Measurements from ENCODE around the gene ONECUT1.
A peak's percentile ranks its signal among the peaks of the same experiment; 100 is the strongest.

Gene ONECUT1

DNA sequence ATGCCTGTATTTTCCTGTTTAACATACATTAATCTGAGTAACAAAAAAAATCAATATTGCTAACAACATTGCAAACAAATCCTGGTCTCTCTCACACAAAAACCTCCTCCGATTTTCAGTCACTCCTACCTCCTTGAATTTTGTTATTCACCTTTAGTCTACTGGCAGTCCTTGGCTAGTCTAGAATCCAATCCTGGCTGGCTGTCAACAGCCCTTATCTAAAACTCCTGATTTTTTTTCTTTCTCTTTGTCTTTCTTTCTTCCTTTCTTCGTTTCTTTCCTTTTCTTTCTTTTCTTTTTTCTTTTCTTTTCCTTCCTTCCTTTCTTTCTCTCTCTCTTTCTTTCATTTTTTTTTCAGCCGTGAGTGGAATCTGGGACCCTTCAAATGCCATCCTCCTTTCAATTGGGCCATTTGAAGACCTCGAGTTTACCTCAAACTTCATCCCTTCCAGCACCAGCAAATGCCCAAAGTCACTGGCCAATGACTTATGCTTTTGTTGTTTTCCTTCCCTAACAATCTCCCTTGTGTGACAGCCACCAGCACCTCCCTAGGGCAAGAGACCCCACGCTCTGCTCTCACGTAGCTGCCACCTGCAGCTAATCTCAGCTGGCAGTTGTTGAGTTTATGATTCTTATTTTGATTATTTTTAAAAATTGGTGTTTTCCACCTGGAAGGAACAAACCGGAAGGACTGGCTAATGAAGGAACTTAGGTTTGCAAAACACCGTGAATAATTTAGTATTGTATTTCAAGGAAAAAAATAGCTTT, 6.8 kb upstream of the ONECUT1 start:
- DNase-seq (ENCODE audit: low read depth), result no peak

DNA sequence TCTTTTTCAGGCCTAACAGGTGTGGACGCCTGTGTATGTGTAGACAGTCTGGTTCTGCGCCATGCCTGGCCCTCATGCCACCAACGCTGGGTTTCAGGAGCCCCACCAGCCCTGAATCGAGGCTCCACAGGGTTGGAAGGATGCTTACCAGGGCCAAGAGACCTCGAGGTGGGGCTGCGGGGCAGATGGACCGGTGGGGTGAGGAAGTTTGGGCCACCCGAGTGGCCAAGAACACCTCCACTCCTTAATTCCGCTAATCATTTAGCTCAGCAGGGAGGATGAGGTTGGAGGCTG, 6.0 kb upstream of the ONECUT1 start:
- DNase-seq (ENCODE audit: low read depth), result no peak

GRCh38 chr15:52795464-52796227, 5.5 kb upstream of the ONECUT1 start:
- DNase-seq (ENCODE audit: low read depth), result no peak

- no peak for DNase-seq (ENCODE audit: low read depth)
These were observed 4.7 kb upstream of the ONECUT1 start for GRCh38 chr15:52794665-52795463.

DNA sequence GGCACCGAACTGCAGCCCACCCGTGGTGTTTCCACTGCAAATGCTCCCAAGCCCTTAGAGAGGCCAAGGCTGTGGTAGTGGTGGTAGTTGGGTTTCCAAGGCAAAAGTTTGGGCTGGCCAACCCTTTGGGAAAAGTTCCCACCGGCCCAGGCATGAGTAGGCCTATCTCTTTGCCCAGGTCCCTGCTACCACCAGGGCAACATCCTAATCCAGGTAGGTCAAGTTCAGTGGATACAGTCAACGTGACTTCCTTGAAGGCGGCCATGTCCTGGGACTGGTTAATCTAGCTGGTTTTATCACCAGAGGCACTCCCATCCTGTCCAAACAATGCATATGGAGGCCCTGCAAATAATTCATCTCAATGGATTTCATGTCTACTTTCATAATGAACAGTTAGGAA, 1.6 kb upstream of the ONECUT1 start:
- no peak for DNase-seq (ENCODE audit: low read depth)

DNA sequence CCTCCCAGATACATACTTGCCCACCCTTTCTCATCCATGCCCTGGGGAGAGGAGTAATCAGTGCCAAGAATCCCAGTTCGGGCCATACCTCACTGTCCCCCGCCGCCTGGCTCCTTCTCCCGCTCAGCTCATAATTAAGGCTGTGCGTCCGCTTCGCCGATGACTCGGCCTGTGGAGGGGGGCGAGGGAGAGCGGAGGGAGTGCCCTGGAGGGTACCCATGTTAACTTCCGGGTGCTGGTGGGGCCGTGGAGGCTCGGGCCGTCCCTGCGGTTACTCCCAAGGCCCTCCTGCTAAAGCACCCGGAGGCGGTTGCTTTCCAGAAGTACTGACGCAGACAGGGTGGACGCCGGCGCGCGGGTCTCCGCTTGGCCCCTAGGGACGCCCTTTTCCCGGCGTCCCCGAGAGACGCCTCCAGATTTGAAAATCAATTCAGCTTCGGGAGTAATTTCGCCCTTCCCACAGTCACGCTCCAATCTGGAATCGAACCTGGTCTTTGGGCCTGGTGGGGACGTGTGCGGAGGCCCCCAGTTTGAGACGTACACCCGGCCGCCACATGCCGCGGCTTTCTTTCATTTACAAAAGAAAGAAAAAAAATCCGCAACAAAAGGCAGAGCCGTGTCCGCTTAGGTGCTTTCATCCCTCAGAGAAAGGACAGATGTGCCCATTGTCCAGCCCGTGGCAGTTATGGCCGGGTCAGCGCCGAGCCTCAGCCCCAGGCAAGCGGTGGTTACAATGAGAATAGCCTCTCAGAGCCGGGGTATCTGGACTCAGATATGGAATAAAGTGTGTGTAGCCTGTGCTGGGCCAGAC, 1.0 kb upstream of the ONECUT1 start:
- DNase-seq (ENCODE audit: low read depth), result peak; percentile 19

DNA sequence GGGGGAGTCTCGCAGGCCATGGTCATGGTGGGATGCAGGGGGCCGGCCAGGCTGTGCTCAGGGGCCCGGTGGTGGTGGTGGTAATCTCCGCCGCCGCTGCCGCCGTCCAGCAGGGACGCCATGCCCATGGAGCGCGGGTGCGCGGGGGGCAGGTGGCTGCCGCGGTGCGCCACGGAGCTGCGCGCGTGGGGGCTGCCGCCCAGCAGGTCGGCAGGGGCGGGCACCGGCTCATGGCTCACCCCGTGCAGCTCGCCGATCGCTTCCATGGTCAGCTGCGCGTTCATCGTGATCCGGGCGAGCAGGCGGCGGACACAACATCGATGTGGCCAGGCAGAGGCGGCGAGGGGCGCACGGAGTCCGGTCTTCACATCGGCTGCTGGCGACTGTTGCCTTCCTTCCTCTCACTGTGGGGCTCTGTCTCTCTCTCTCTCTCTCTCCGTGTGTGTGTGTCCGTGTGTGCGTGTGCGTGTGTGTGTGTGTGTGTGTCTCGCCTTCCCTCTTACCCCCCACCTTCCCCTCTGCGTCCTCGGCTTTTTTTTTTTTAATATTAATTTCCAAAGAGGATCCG, 451 bp downstream of the ONECUT1 start:
- peak; percentile 14 for DNase-seq (ENCODE audit: low read depth)

DNA sequence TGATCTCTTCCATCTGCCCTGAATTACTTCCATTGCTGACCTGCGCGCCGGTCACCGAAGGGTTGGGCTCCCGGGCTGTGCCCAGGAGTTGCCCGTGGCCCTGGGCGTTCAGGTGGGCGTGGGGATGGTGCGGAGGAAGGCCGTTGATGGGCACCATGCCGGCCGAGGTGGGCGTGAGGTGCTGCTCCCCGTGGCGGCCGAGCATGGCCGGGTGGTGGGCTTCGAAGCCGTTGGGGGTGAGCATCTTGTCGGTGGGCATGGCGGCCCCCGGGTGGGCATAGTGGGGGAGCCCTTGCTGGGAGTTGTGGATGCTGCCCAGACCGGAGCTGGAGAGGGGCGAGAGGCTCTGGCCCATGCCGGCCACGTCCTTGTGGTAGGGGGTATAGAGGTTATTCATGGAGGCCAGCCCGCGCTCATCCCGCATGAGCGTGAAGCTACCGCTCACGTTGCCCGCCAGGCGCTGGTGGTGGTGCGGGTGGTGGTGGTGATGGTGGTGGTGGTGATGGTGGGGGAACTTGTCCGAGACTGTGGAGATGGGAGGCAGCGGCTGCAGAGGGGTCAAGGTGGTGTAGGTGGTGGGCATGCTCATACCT, 1.0 kb downstream of the ONECUT1 start:
- no peak for DNase-seq (ENCODE audit: low read depth)

GRCh38 chr15:52788099-52788986, 1.8 kb downstream of the ONECUT1 start:
- DNase-seq (ENCODE audit: low read depth), result no peak

GRCh38 chr15:52787549-52788098, 2.5 kb downstream of the ONECUT1 start:
- DNase-seq (ENCODE audit: low read depth), result no peak

- DNase-seq (ENCODE audit: low read depth), result no peak
These were observed 3.0 kb downstream of the ONECUT1 start for GRCh38 chr15:52787123-52787503.

DNA sequence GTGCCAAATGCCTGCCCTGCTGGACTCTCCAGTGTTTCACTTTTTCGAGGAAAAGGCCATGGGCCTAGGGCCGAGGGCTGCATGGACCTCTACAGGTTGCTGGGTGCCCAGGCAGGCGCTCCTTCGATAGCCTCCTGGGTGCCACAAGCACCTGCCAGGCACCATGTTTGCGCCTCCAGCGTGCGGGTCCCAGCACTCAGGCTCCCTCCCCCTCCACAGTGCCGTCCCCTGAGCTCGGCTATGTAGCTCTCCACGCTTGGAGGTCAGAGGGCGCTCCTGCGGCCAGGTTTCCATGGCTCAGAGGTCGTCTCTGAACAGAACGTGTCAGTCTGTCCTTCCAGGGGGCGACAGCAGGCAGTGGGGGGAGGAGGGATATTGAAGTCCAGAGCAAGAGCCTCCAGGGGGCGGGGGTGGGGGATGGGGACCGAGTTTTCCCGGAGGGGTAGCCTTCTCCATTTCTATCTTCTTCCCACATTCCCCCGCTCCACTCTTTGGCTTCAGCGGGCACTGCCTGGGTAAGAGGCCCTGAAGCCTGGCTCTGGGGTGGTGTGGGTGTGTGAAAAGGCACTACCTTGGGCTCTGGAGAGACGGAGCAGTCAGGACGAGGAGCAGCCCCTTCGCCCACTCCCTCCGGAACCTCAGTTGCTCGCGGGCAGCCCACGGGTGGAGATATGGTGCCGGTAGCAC, 3.6 kb downstream of the ONECUT1 start:
- no peak for DNase-seq (ENCODE audit: low read depth)

DNA sequence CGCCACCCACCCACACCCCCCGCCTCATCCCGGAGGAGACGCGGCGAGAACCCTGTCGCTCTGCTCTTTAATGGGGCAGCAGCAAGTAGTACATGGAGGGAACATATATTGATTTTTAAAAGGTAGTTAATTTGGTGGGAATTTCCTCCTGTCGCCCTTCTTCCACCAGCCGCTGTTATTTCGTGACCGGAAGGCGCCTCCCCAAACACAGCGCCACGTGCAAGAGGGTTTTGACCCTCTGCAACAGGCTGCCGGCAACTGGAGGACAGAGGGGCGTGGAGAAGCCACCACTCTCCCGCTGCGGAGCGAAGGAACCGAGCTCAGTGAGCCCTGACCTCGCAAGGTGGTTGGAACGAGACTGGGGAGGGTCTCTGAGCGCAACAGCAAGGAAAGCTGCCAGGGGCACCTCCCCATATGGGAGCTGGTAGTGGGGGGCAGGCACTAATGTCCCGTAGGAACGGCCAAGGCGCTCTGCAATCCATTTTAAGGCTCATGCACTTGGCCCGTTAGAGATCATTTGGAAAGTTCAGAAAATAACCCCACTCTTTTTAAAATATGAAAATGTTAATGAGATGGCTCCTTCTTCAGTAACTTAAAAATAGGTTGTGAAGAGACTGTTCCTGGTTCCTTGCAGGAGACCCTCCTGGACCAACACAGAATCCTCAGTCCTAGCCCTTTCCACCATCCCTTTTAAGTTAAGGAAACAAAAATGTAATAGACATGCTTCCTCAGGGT, 4.3 kb downstream of the ONECUT1 start:
- no peak for DNase-seq (ENCODE audit: low read depth)

DNA sequence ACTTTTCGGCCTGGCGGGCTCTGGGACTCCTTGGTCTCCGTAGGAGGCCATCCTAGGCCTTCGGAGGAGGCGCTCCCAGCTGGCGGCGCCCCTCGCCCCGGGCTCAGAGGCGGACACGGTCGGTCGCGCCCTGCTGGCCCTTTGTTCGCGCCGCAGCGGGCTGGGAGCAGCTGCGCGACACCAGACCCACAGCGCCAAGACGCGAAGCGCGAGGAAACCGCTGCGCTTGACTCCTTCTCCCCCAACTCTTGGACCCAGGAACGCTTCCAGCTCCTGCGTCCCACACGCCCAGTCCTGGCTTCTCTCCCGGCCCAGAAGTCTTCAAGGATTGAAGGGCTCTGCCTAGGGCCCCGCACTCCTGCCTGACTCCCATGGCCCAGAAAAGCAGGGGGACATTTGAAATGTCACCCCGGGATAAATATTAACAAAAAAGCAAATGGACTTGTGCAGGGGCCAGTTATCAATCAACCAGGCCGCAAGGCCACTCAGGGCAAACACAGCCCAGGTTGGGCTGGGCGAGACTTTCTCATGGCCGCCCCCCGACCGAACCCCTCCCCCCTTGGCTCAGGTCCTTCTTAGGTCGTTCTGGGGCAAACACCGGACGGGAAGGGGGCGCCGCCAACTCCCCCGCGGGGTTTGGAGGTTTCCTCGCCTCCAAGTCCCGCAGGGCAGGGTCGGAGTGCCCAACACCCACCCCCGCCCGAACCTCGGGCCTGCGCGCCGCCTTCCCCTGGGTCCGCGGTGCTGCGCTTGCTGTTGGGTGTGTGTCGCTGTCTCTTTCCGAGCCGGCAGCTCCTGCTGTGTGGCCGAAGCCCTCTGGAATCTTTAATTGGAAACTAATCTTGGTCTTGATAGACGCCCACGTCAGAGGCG, 5.1 kb downstream of the ONECUT1 start:
- DNase-seq (ENCODE audit: low read depth), result no peak

DNA sequence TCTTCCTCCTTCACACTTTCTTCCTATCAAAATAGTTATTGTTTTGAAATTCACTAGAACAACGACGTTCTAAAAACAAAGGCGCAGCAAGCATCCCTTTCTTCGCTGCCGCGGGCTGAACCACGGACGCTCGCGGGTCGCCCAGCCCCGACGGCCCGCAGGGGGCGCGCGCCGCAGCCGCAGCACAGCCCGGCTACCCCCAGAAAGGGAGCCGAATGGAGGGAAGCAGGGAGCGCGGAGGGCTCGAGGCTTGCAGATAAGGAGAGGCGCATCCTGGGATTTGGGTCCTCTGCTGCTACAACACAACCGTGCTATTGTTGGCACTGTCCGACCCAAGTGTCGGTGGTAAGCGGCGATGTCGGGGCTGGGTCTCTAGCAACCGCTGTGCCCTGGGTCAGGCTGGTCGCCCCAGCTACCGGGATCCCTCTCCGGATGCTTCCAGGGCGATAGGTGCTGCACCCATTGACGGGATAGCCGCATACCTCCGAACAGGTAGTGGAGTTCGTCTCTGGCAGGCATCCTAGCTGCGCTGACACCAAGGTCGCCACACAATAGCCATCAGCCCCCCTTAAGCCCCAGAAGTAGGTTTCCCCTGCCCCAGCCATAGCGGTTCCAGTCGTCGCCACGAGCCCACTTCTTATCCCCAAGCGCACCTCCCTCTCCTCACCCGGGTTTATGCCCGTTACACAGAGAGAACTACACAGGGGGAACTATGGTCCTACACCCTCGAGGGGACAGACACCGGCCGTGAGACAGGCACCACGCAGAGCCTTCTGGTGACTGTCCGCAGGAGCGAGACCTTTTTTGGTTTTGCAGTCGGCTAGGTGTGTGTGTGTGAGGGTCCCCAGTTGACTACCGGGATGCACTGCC, 6.0 kb downstream of the ONECUT1 start:
- DNase-seq (ENCODE audit: low read depth), result no peak

- DNase-seq (ENCODE audit: low read depth), result peak; percentile 18
These were observed 6.8 kb downstream of the ONECUT1 start for GRCh38 chr15:52783191-52783829.

All from EH (cell line).